A549 (cell line): ENCODE results near the gene SLC9A9. TPM values are rescaled to one million over a fixed set of nuclear protein-coding genes. Genes with fewer than 3 reads are reported as not detected.

Experiments
- ATAC-seq, 2 experiments: fragments of 200-7000 bp in 1 of 2; fragments of >200 bp in 1 of 2; cut with Nextera tagmentation in 1 of 2; cut with Tn5 transposase in 1 of 2; 3 replicates each; pipeline versions ENCODE4 v1.8.0 to v1.9.1; 2018 to 2020; ENCODE audit warnings: mild to moderate bottlenecking in 1 of 2, moderate library complexity in 1 of 2
- CTCF ChIA-PET: fragments of 300-600 bp; sonication (Branson Sonifier 250); formaldehyde crosslinking; extraction: SDS; loops from one replicate; lab custom pipeline; 2021; ENCODE audit warnings: antibody characterized with exemption, inconsistent platforms; lab: Yijun Ruan, JAX
- POLR2A ChIA-PET: fragments of 350-600 bp; formaldehyde crosslinking; extraction: SDS; loops from one replicate; lab custom pipeline; 2021; ENCODE audit warnings: antibody characterized with exemption, inconsistent platforms; lab: Yijun Ruan, JAX
- DNase-seq, 2 experiments: peaks; one replicate each; pipeline versions ENCODE4 v3.0.0 to v3.0.0-alpha.2; 2011 to 2016; ENCODE audit warnings: low read depth in 1 of 2, low spot score in 1 of 2
- FAIRE-seq: peaks from 2 replicates; lab custom pipeline; 2011; peaks lifted over from hg19 to GRCh38; lab: Jason Lieb, UNC
- H3K27ac ChIP-seq, 2 experiments: fragments of >200 bp; sonication (Bioruptor Twin); formaldehyde crosslinking; 3 replicates each; pipeline ENCODE4 v1.5.1; 2016 to 2017
- H3K4me1 ChIP-seq: fragments of >200 bp; sonication (Bioruptor Twin); formaldehyde crosslinking; 3 replicates; pipeline ENCODE4 v1.6.1; 2016
- H3K4me2 ChIP-seq: fragments of >200 bp; sonication (Bioruptor Twin); formaldehyde crosslinking; 3 replicates; pipeline ENCODE4 v1.6.1; 2016
- H3K4me3 ChIP-seq: fragments of >200 bp; sonication (Bioruptor Twin); formaldehyde crosslinking; 3 replicates; pipeline ENCODE4 v1.5.1; 2016
- H3K9me3 ChIP-seq: fragments of >200 bp; sonication (Bioruptor Twin); formaldehyde crosslinking; 3 replicates; pipeline ENCODE4 v1.6.1; 2016
- ATOH8 ChIP-seq: fragments of 250-450 bp; sonication (Bioruptor Pico); IDR thresholded peaks from 2 replicates; pipeline ENCODE4 v1.5.0; 2020; ENCODE audit warnings: low read depth, mild to moderate bottlenecking, moderate library complexity
- BHLHE40 ChIP-seq: IDR thresholded peaks from 2 replicates; pipeline ENCODE4 v1.6.1; 2012; ENCODE audit warnings: low read depth, low read length, inconsistent platforms
- CHD2 ChIP-seq: fragments of 150-350 bp; IDR thresholded peaks from 2 replicates; pipeline ENCODE4 v1.6.1; 2014; ENCODE audit warnings: low read length; ENCODE audit not compliant: partially characterized antibody
- CTCF ChIP-seq: fragments of >200 bp; sonication (Bioruptor Twin); formaldehyde crosslinking; IDR thresholded peaks from 3 replicates; pipeline ENCODE4 v1.5.1; 2016
- EP300 ChIP-seq, 2 experiments: fragments of >200 bp; sonication (Bioruptor Twin); formaldehyde crosslinking; IDR thresholded peaks; 2 replicates in 1 of 2; 3 replicates in 1 of 2; pipeline ENCODE4 v1.6.1; 2016 to 2017
- FOSL2 ChIP-seq, 2 experiments: fragments of 450-650 bp in 1 of 2; fragments of >200 bp in 1 of 2; sonication (Bioruptor Twin) in 1 of 2; formaldehyde crosslinking; IDR thresholded peaks; 2 replicates each; pipeline versions ENCODE4 v1.5.0 to v1.6.1; 2016 to 2020; ENCODE audit warnings: mild to moderate bottlenecking in 1 of 2, moderate library complexity in 1 of 2
- HDAC2 ChIP-seq: fragments of 200-600 bp; sonication (generic); IDR thresholded peaks from 2 replicates; pipeline ENCODE4 v1.6.1; 2016
- HES2 ChIP-seq: fragments of >200 bp; sonication (Bioruptor Twin); formaldehyde crosslinking; IDR thresholded peaks from 2 replicates; pipeline ENCODE4 v1.6.1; 2016
- HEYL ChIP-seq: fragments of 250-450 bp; sonication (Bioruptor Pico); IDR thresholded peaks from 2 replicates; pipeline ENCODE4 v1.8.0; 2021; ENCODE audit warnings: mild to moderate bottlenecking, moderate library complexity
- JUN ChIP-seq, 2 experiments: fragments of >200 bp; sonication (Bioruptor Twin); formaldehyde crosslinking; IDR thresholded peaks; 2 replicates in 1 of 2; 3 replicates in 1 of 2; pipeline ENCODE4 v1.6.1; 2016 to 2017
- KDM1A ChIP-seq: fragments of 200-600 bp; sonication (generic); IDR thresholded peaks from 2 replicates; pipeline ENCODE4 v1.6.1; 2016; ENCODE audit warnings: low read depth, mild to moderate bottlenecking
- KDM5A ChIP-seq: fragments of 200-600 bp; sonication (generic); IDR thresholded peaks from 2 replicates; pipeline ENCODE4 v1.6.1; 2016; ENCODE audit warnings: antibody characterized with exemption, mild to moderate bottlenecking
- MAX ChIP-seq: IDR thresholded peaks from 2 replicates; pipeline ENCODE4 v1.6.1; 2012
- NPAS2 ChIP-seq: fragments of 250-450 bp; sonication (Bioruptor Pico); IDR thresholded peaks from 2 replicates; pipeline ENCODE4 v1.8.0; 2022; ENCODE audit warnings: mild to moderate bottlenecking, moderate library complexity, borderline replicate concordance
- PBX3 ChIP-seq: IDR thresholded peaks from 2 replicates; pipeline ENCODE4 v1.6.1; 2012
- RCOR1 ChIP-seq: fragments of 150-350 bp; IDR thresholded peaks from 2 replicates; pipeline ENCODE4 v1.6.1; 2014; ENCODE audit warnings: antibody characterized with exemption, low read length, low read depth
- RFX5 ChIP-seq: fragments of 450-650 bp; IDR thresholded peaks from 2 replicates; pipeline ENCODE4 v1.7.1; 2014; ENCODE audit warnings: antibody characterized with exemption, mild to moderate bottlenecking, moderate library complexity
- ZSCAN20 ChIP-seq: fragments of 250-450 bp; sonication (Bioruptor Pico); IDR thresholded peaks from 2 replicates; pipeline ENCODE4 v1.8.0; 2022; ENCODE audit warnings: mild to moderate bottlenecking, moderate library complexity
- WGBS: methylation state at CpG from one replicate; pipeline ENCODE4 v1.1.6; 2017; ENCODE audit errors: missing lambda C conversion rate; 5-methylcytosine and 5-hydroxymethylcytosine counted together
- polyA plus RNA-seq, 4 experiments: library from polyadenylated mRNA; depleted of rRNA in 3 of 4; stranded (reverse); fragments of >200 nt; fragmentation: RNase III in 1 of 4; extraction: RNeasy Plus Mini Kit Qiagen cat#74134 plus additional on column Dnase treatment in 1 of 4; gene quantifications; 2 replicates in 3 of 4; 3 replicates in 1 of 4; pipeline ENCODE4 v1.2.3, GENCODE V29; 2011 to 2017

The SLC9A9 gene
- polyA plus RNA-seq, 2 of the 4 experiments (the other 2 are of a cell fraction): 0.10 to 0.32 TPM

GRCh38 chr3:143507735-143508580, 340.3 kb downstream of the SLC9A9 start:
- FAIRE-seq: peak; percentile 65
- POLR2A ChIA-PET: no interaction called here
- Histone ChIP-seq H3K27ac (0 out of 6 replicates have a peak overlapping the region, but pooled peaks of 1 of the 2 experiments have one; percentile 9), H3K4me2 (peak overlapping the region; percentile 44), H3K4me3 (no peak overlapping the region)
- peak; percentile 76 to 85; a peak in 4 of 6 replicates for ATAC-seq
- CTCF ChIA-PET: no interaction called here
- peak in 1 of 2 experiments; percentile 15 for DNase-seq
- 23% methylated on average over 3 of the region's 3 CpGs for WGBS
- TF ChIP-seq FOSL2 (IDR thresholded peaks at IDR 0.05): no peak
- 0 out of 2 replicates have a peak, but pooled peaks have one; percentile 23 for TF ChIP-seq FOSL2 (CRISPR knock-in tag; IDR thresholded peaks at IDR 0.05)
- TF ChIP-seq JUN (IDR thresholded peaks at IDR 0.05): no peak
- no peak for TF ChIP-seq MAX
- TF ChIP-seq HDAC2: no peak
- no peak for TF ChIP-seq NPAS2 (CRISPR knock-in tag)
- no peak for TF ChIP-seq EP300 (IDR thresholded peaks at IDR 0.05)
- TF ChIP-seq, all 56 proteins: peak for 1
- no peaks in the 10 kb centered on the region for H3K9me3 ChIP-seq
- peaks cover 13% of the 10 kb centered on the region; the same call in 2 of the 3 replicates for H3K4me1 ChIP-seq

GRCh38 chr3:143506190-143506589, 342.1 kb downstream of the SLC9A9 start:
- Histone ChIP-seq H3K27ac (no peak overlapping the region), H3K4me3 (no peak overlapping the region), H3K4me1 (peaks cover 13% of the 10 kb centered on the region; the same call in 2 of the 3 replicates), H3K9me3 (no peaks in the 10 kb centered on the region), H3K4me2 (no peak overlapping the region)
- CTCF ChIA-PET: no interaction called here
- TF ChIP-seq CTCF (no peak), KDM1A (no peak), BHLHE40 (no peak), HEYL (CRISPR knock-in tag) (no peak), PBX3 (no peak), KDM5A (no peak), ATOH8 (CRISPR knock-in tag) (no peak), RFX5 (no peak), CHD2 (no peak), RCOR1 (no peak), ZSCAN20 (no peak), HES2 (no peak), EP300 (IDR thresholded peaks at IDR 0.05) (no peak)
- ATAC-seq: no peak
- POLR2A ChIA-PET: no interaction called here
- FAIRE-seq: no peak
- DNase-seq: no peak
